Endometrial microvascular endothelial cells (primary cell): ENCODE data around the gene TGFB1. TPM values are rescaled to one million over a fixed set of nuclear protein-coding genes. Genes with fewer than 3 reads are reported as not detected.
"Not testable (repeated sequence)": the region's sequence is repeated elsewhere in the genome, so short reads cannot be mapped to it uniquely, and the experiment has no call there.

Experiments used
- in situ Hi-C: cut with HindIII; loops from 2 replicates; pipeline ENCODE4 v1.10.0; 2017; ENCODE audit warnings: low sequenced_read_pairs, low pct_unique_long_range_greater_than_20kb; ENCODE audit errors: inconsistent ontology term
- total RNA-seq: library from RNA; depleted of rRNA; stranded (reverse); fragments of >200 nt; gene quantifications from one replicate; pipeline ENCODE4 v1.2.3, GENCODE V29; 2015; ENCODE audit errors: inconsistent ontology term

Gene TGFB1
- total RNA-seq, 1 donor from 2014 or later: 31.8 TPM

DNA sequence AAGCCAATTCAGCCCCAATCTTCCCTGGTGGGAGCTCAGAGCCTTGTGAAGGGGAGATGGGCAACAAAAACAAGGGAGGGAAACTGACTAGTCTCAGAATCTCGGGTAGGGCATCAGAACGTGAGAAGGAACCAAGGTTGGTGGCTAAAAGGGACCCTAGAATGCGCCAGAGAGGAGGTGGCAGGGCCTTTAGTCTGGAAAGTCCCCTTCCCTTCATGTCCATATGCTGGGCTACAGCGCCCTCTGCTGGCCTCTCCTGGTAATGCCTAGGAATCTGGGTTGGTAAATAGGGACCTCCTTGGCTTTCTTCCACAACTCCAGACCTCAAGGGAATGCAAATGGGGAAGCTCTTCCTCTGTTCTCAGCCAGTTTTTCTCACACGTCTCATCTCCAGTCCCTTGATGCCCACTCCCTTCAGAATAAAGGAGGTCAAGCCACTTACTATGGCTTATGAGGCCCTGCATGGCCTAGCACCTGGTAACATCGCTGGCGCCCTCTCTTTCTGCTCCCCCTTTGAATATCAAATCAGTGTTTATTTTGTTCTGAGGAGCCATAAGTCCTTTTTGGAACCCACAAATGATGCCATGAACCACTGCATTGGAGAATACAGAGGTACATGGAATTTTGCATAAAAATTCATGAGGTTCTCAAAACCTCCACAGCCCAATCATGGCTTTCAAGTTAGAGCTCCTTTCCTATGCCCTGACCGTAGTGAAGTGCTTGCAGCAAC, 45.1 kb downstream of the TGFB1 start:
- in situ Hi-C loops: no loop called here

DNA sequence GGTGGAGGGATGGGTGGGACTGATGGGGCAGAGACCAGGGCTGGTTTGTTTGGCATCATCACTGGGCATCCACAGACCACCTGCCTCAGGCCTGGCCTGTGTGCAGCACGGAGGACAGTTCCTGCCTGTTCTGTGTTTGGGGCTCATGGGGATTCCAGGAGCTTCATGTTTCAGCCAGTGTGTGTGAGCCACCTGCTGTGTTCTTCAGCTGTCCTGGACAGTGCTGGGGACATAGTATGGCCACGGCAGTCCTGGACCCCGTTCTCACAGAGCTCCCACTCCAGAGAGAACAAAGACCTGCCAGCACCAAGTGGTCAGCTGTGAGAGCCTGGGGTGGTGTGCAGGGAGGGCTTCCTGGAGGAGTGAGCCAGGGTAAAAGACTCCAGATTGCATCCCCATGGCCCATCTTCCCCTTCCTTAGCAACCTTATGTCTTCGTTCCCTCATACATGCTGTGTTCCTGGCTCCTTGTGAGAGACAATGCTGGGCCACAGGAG, 45.7 kb downstream of the TGFB1 start:
- in situ Hi-C loops: no loop called here

DNA sequence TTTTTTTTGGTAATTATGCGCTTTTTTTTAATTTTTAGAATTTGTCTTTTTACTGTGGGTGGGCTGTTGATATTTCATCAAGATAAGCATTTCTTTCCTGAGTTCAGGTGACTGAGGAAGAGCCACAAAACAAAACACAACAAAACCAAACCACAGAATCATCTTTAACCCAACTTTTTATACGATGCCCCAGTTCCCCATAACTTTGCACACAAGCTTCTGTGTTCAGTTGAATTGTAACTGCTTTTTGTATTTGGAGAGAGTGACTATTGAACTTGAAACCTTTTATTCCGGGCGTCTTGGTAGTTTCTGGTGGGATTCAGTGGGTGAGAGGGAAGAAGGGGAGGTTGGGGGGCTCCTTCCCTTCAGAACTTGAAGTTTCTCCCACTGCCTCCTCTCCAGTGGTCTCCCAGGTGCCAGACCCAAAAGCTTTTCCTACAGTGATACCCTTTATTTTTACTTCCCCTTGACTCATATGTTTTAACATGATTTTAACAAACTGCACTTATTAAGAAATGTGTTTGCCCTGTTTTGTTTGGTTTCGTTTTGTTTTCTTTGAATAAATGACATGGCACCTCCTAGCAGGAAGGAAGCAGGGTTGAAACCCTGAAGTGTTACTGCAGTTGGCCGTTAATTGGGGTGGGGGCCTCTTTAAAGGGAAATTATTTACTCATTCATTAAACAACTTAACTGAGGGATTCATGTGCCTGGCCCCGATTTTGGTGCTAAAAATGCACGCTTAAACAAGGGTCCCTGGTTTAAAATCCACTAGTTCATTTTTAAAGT, 46.4 kb downstream of the TGFB1 start:
- in situ Hi-C loops: no loop called here

DNA sequence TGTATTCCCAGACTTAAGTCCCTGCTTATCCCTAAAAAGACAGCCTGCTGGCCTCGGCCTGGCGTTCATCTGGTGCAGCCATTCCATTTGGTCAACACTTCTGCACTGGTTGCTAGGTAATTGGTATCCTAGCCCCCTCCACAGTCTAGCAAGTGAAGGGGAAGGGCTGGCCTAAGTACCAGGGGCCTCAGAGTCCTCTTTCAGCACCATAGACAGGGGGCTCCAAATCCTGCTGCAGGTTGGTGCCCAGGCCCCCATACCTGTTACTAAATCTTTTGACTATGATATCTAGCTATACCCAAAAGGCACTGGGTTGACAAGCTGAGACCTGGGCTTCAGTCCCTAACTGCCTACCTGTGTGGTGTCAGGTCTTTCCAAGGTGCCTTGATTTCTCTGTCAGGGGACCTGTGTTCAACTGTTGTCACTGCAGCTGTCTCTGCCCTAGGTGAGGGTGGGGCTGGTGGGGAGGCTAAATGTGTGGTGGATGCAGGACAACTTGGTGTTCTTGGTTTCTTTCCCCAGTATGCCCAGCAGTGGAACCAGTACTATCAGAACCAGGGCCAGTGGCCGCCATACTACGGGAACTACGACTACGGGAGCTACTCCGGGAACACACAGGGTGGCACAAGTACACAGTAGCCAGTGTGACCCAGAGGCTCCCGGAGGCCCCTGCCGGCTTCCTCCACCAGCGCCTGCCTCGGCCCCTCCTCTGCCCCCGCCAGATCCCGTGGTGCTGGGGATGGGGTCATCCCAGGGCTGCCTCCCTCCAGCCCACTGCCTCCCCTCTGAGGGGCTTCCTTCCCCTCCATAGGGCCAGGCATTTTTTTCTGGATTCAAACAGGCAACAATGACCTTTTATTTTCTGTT, 47.6 kb downstream of the TGFB1 start:
- in situ Hi-C loops: no loop called here

DNA sequence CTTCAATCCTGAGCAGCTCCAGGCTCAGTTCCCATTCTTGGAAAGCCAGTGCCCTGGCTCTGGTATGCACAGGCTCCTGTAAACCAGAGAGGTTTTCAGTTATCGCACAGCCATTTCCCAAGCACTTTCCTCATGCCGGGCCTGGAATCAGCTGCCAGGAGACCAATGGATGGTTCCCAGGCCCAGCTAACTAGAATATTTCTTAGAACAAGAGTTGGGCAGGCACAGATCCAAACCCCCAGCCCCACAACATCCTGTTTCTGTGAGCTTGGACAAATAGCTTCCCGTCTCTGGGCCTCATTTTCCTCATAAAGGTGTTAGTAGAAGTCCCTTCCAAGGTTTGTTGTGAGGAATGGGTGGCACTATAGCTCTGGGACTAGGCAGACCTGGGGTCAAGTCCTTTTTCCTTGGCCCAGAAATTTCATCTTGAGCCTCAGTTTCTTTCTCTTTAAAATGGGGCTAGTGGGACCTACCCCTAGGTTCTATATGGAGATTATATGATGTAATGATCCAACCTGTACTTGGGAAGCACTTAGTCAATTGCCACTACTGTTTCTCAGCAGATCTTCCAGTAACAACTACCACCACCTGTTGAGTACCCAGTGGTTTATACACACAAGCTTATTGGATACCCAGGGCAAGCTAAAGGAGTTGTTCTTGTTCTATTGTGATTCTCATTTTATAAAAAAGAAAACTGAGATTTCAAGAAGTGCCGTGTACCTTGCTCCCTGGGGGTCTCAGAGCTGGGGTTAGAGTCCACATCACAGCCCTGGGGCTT, 48.8 kb downstream of the TGFB1 start:
- in situ Hi-C loops: no loop called here

DNA sequence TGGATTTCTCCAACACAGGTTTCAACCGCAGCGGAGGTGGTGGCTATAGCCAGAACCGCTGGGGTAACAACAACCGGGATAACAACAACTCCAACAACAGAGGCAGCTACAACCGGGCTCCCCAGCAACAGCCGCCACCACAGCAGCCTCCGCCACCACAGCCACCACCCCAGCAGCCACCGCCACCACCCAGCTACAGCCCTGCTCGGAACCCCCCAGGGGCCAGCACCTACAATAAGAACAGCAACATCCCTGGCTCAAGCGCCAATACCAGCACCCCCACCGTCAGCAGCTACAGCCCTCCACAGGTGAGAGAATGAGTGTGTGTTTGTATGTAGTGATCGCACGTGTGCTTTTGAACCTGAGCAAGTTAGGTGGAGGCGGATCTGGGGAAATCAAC, 49.8 kb downstream of the TGFB1 start:
- in situ Hi-C loops: no loop called here

DNA sequence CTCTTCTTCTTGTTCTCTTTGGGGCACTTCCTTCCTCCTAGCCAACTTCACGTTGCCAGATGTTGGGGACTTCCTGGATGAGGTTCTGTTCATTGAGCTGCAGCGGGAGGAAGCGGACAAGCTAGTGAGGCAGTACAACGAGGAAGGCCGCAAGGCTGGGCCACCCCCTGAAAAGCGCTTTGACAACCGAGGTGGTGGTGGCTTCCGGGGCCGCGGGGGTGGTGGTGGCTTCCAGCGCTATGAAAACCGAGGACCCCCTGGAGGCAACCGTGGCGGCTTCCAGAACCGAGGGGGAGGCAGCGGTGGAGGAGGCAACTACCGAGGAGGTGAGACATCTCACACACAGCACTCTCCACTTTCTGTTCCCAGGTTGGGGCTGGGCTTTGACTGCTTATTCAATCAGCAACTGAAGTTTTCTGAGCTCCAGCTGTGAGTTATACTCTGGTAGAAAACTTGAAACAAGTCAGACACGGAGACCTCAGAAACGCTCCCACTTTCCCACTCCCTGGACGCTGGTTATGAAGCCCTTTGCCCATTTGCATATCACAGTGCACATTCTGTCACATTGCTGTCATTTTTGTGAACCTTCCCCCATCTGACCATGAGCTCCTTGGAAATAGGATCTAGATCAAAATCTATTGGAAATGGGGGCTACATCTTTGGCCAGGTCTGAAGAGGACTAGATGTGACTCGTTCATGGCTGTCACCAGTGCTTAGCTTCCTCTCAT, 50.9 kb downstream of the TGFB1 start:
- in situ Hi-C loops: no loop called here

DNA sequence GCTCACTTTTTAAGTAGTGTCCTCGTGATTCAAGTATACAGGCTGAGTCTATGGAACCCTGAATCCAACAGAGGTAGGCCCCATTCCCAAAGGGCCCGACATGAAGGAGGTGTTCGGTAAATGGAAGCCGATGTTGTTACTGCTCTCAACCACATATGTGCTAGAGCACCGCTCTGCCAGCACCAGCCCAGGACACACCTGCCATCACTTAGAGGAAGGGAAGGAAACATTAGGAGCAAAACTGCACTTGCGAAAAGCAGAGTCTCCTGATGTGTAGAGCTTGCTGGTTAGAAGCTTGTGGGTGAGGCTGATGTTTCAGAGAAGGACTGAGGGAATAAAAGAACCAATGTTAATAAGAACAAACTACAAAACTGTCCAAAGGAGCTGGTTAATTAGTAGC, 53.2 kb downstream of the TGFB1 start:
- in situ Hi-C loops: no loop called here

DNA sequence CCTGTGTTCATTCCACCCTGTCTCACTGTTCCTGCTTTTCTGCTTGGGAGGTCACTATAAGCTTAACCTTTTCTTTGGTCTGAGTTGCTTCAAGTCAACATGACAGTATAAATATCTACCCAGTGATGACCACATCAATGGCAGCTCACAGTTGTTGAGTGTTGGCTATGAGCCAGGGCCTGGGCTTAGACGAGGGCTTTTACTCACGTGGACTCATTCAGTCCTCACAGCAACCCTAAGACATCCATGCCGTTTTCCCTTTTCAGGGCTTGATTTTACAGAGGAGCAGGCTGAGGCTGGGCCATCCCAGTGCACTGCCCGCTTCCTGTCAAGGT, 54.0 kb downstream of the TGFB1 start:
- in situ Hi-C loops: no loop called here

DNA sequence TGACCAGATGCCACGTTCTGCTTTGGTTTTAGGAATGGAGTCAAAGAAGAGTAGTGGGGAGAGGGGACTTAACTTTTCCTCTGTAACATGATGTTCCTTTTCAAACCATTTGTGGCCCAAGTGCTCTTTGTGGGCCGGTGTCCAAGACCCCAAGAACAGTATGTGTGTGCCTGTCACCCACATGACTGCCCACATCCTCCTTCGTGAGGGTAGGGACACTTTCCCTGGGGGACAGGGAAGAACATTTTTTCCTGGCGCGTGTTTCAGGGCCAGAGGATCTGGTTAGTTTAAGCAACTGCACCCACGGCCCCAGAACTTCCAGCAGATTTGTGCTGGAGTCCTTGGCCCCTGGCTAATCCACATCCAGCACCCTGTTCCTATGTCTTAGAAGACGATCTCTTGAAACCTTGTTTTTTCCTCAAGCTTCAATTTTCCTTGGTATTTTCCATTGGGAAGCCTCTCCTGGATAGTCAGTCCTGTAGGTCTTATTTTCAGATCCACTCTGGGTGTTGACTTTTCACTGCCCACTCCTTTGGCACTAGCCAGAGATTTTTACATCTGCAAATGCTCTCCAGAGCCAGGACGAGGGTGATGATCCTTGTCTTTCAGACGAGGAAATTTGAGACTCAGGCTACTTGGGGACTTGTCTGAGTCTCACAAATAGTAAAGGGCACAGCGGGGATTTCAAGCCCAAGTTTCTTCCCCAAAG, 54.5 kb downstream of the TGFB1 start:
- in situ Hi-C loops: no loop called here

DNA sequence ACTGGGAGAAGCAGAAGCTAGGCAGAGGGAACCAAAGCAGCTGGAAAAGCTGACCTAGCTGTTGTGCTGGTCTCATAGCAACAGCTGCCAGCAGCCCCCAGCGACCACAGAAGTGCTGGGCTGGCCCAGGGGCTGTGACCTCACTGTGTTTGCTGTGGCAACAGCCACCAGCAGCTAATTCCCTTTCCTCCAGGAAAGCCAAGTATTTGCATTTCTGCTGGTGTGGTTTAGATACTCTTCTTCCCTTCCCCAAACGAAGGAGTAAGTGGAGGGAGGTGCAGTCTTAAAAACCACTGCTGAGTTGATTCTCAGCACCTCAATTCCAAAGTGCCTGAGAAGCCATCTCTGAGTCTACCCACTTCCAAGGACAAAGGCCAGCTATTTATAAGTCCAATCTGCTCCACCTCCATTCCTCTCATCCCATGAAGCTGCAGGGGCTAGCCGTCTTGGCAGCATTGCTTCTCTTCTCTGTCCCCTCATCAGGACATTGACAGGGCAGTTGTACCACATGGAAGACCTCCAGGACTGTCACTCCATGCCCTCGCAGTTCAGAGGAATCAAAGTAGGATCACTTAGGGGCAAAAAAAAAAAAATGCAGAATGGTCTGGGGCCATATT, 55.3 kb downstream of the TGFB1 start:
- in situ Hi-C loops: no loop called here

DNA sequence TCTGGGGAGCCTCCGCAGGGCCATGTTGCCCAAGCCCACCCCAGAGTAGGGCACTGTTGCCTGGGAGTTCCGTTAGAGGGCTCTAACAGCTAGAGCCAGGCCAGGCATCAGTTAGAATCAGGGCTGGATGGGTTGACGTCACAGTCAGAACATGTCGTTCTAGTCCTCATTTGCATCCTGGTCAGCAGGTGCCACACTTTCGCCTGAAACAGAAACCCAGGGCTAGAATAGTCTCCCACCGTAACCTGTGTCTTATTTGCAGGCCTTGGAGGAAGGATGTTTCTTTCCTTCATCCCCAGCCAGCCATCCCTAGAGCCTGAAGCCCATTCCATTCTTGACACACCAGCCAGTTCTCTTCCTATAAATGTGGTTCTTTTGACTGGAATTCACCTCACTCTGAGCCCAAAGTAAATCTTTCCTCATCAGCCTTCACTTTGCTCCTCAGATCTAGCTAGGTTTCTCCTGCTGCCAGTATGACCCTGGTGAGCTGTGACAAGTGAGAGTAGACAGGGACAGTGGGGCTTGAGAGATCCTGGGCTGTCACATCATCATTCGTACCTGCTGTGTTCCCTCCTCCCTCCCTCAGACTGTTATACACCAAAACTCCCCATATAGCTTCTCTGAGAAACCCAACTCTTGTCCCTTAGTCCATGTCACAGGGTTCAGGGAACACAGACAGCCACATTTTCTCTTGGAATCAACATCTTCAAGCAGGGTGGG, 55.9 kb downstream of the TGFB1 start:
- in situ Hi-C loops: no loop called here

DNA sequence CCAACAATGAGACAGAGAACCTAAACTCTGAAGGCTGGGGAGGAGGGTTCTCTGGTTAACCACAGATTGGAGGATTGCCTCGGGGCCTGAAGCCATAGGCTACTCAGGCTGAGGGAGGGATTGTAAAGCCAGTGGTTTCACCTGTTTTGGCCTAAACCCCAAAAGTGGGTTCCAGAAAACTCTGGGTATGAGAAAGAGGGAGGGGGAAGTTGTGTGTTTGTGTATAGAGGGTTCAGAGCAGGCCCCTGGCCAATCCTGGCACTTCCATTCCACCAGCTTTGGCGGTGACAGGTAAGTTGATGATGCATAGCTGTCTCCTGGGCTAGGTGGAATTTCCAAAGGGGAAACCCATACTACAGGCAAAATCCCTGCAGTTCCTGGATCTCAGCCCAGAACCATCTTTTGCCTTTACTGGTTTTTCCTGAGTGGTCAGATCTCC, 57.3 kb downstream of the TGFB1 start:
- in situ Hi-C loops: no loop called here

DNA sequence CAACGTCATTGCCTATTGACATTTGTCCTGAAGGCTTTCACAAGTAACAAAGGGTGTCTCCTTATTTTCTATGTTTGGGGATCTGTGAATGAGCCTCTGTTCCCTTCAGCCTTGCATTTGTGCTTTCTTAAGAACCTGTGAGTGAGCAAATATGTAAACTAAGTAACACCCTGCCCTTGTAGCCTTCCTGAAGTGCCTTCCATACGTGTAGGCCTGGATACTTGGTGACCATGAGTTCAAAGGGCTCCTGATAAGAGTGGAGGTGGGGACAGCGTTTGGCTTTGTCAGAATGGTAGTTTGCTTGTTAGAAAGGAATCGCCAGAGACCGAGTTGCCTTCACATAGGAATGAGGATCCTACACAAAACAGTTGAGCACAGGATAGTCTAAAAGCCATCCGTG, 58.2 kb downstream of the TGFB1 start:
- in situ Hi-C loops: no loop called here

DNA sequence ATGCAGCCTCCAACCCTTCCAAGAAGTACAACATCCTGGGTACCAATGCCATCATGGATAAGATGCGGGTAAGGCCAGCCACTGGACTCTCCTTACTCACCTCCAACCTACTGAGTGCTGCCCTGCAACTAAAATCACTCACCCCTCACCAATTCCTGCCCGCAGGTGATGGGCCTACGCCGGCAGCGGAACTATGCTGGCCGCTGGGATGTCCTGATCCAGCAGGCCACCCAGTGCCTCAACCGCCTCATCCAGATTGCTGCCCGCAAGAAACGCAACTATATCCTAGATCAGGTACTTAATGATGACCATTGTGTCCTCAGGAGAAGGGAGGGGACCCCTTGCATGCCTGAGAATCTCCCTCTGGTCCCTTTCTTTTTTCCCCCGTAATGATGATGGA, 59.3 kb downstream of the TGFB1 start:
- in situ Hi-C loops: no loop called here

DNA sequence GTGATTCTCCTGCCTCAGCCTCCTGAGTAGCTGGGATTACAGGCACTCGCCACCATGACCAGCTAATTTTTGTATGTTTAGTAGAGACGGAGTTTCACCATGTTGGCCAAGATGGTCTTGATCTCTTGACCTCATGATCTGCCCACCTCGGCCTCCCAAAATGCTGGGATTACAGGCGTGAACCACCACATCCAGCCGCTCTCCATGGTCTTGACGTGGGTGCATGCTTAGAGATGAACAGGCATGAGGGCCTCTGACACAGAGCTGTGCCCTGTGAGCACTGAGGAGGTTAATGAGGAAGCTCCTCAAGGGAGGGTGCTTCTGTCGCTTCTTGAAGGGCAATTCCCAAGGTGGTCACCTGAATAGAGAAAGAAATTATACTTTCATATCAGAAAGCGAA, 63.9 kb downstream of the TGFB1 start:
- in situ Hi-C loops: not testable (repeated sequence)
